ENCODE results near the gene APOO. TPM values are rescaled to one million over a fixed set of nuclear protein-coding genes. Genes with fewer than 3 reads are reported as not detected.
A peak's percentile ranks its signal among the peaks of the same experiment; 100 is the strongest.

APOO gene
- total RNA-seq, 1 donor from 2014 or later = 13.0 TPM

GRCh38 chrX:23936180-23936579, 28.4 kb upstream of the APOO start:
- no peak overlapping the region for H3K4me3 ChIP-seq (ENCODE audit: low read length in 3 of 3)
- no peak overlapping the region for H3K9ac ChIP-seq (ENCODE audit: low read depth in 1 of 3, low read length in 3 of 3)
- no peaks in the 10 kb centered on the region for H3K9me3 ChIP-seq (ENCODE audit: control insufficient read depth in 3 of 3, low read length in 3 of 3)
- no peaks in the 10 kb centered on the region for H3K36me3 ChIP-seq (ENCODE audit: control insufficient read depth in 3 of 3, insufficient read depth in 3 of 3, low read length in 3 of 3)
- no peaks in the 10 kb centered on the region for H3K27me3 ChIP-seq (ENCODE audit: control insufficient read depth in 3 of 3, insufficient read depth in 3 of 3, low read length in 3 of 3)
- no peaks in the 10 kb centered on the region for H3K4me1 ChIP-seq (ENCODE audit: control insufficient read depth in 3 of 3, insufficient read depth in 3 of 3, low read length in 3 of 3)
- H3K27ac ChIP-seq (ENCODE audit: low read depth, low read length) = no peak overlapping the region

DNA sequence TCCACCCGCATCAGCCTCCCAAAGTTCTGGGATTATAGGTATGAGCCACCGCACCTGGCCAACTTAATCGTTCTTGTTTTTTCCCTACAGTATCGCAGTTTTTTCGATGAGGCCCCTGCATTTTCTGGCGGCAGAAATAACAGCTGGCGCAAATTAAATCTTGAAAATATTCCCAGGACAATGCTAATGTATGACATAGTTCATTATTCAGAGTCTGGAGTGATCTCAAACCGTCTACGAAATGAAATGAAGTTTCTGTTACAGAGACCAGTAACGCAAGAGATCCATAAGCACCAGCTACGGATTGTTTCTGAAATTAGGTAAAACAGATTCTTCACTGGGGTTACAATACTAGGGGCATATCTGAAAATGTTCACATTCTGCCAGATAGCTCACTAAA, 27.4 kb upstream of the APOO start:
- Histone ChIP-seq H3K4me1 (ENCODE audit: control insufficient read depth in 3 of 3, insufficient read depth in 3 of 3, low read length in 3 of 3) (no peaks in the 10 kb centered on the region), H3K4me3 (ENCODE audit: low read length in 3 of 3) (no peak overlapping the region), H3K27ac (ENCODE audit: low read depth, low read length) (no peak overlapping the region), H3K27me3 (ENCODE audit: control insufficient read depth in 3 of 3, insufficient read depth in 3 of 3, low read length in 3 of 3) (no peaks in the 10 kb centered on the region), H3K9me3 (ENCODE audit: control insufficient read depth in 3 of 3, low read length in 3 of 3) (no peaks in the 10 kb centered on the region), H3K36me3 (ENCODE audit: control insufficient read depth in 3 of 3, insufficient read depth in 3 of 3, low read length in 3 of 3) (no peaks in the 10 kb centered on the region), H3K9ac (ENCODE audit: low read depth in 1 of 3, low read length in 3 of 3) (no peak overlapping the region)

DNA sequence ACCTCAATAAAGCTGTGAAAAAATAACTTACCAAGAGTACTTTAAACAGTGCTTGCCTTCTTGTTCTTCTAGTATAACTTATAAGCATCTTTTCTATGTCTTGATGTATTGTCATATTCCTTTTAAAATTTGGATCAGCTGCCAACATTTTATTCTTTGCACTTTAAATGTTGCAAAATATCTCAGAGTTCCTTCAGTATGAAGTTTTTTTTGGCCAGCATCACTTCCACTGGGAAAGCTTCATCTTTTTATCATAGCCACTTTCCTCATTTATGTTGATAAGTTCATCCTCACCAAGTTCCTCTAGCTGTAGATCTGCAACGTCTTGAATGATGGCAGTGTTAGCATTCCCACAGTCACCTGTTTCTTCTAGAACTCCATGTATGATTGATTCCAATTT, 24.3 kb upstream of the APOO start:
- Histone ChIP-seq H3K4me3 (ENCODE audit: low read length in 3 of 3) (no peak overlapping the region), H3K9ac (ENCODE audit: low read depth in 1 of 3, low read length in 3 of 3) (no peak overlapping the region), H3K4me1 (ENCODE audit: control insufficient read depth in 3 of 3, insufficient read depth in 3 of 3, low read length in 3 of 3) (no peaks in the 10 kb centered on the region), H3K36me3 (ENCODE audit: control insufficient read depth in 3 of 3, insufficient read depth in 3 of 3, low read length in 3 of 3) (no peaks in the 10 kb centered on the region), H3K27me3 (ENCODE audit: control insufficient read depth in 3 of 3, insufficient read depth in 3 of 3, low read length in 3 of 3) (no peaks in the 10 kb centered on the region), H3K9me3 (ENCODE audit: control insufficient read depth in 3 of 3, low read length in 3 of 3) (no peaks in the 10 kb centered on the region), H3K27ac (ENCODE audit: low read depth, low read length) (no peak overlapping the region)

DNA sequence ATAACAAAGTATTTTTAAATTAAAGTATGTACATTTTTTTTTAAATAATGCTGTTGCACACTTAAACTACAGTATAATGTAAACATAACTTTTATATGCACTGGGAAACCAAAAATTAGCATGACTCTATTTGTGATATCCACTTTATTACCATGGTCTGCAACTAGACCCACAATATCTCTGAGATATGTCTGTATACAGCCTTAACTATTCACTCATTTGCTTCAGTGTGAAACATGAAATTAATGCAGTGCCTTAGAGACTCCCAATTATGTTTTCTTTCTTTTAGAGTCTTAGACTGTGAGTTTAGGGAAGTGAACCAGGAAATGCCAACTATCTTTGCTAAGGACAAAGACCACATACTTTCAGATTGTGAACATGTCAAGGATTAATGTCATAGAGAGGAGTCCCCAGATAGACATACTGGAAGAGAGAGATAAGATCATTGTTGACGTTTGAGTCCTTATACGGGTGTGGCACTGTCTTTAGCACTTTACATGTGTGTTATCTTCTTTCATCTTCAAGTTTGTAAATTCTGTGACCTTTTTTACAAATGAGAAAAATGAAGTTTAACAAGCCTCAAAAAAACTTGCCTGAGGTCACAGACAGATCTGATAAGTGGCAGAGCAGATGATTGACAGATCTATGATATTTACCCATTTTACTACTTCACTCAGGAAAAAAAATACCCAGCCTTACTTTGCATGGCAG, 23.3 kb upstream of the APOO start:
- Histone ChIP-seq H3K9me3 (ENCODE audit: control insufficient read depth in 3 of 3, low read length in 3 of 3) (no peaks in the 10 kb centered on the region), H3K27ac (ENCODE audit: low read depth, low read length) (no peak overlapping the region), H3K36me3 (ENCODE audit: control insufficient read depth in 3 of 3, insufficient read depth in 3 of 3, low read length in 3 of 3) (no peaks in the 10 kb centered on the region), H3K9ac (ENCODE audit: low read depth in 1 of 3, low read length in 3 of 3) (no peak overlapping the region), H3K4me3 (ENCODE audit: low read length in 3 of 3) (no peak overlapping the region), H3K4me1 (ENCODE audit: control insufficient read depth in 3 of 3, insufficient read depth in 3 of 3, low read length in 3 of 3) (no peaks in the 10 kb centered on the region), H3K27me3 (ENCODE audit: control insufficient read depth in 3 of 3, insufficient read depth in 3 of 3, low read length in 3 of 3) (no peaks in the 10 kb centered on the region)

GRCh38 chrX:23926015-23926414, 18.3 kb upstream of the APOO start:
- no peak overlapping the region for H3K4me3 ChIP-seq (ENCODE audit: low read length in 3 of 3)
- H3K27me3 ChIP-seq (ENCODE audit: control insufficient read depth in 3 of 3, insufficient read depth in 3 of 3, low read length in 3 of 3) = no peaks in the 10 kb centered on the region
- no peaks in the 10 kb centered on the region for H3K36me3 ChIP-seq (ENCODE audit: control insufficient read depth in 3 of 3, insufficient read depth in 3 of 3, low read length in 3 of 3)
- H3K27ac ChIP-seq (ENCODE audit: low read depth, low read length) = no peak overlapping the region
- no peak overlapping the region for H3K9ac ChIP-seq (ENCODE audit: low read depth in 1 of 3, low read length in 3 of 3)
- H3K4me1 ChIP-seq (ENCODE audit: control insufficient read depth in 3 of 3, insufficient read depth in 3 of 3, low read length in 3 of 3) = no peaks in the 10 kb centered on the region
- H3K9me3 ChIP-seq (ENCODE audit: control insufficient read depth in 3 of 3, low read length in 3 of 3) = no peaks in the 10 kb centered on the region

GRCh38 chrX:23919706-23920320, 12.1 kb upstream of the APOO start:
- no peak overlapping the region for H3K4me3 ChIP-seq (ENCODE audit: low read length in 3 of 3)
- H3K36me3 ChIP-seq (ENCODE audit: control insufficient read depth in 3 of 3, insufficient read depth in 3 of 3, low read length in 3 of 3) = no peaks in the 10 kb centered on the region
- H3K27ac ChIP-seq (ENCODE audit: low read depth, low read length) = no peak overlapping the region
- no peaks in the 10 kb centered on the region for H3K27me3 ChIP-seq (ENCODE audit: control insufficient read depth in 3 of 3, insufficient read depth in 3 of 3, low read length in 3 of 3)
- H3K4me1 ChIP-seq (ENCODE audit: control insufficient read depth in 3 of 3, insufficient read depth in 3 of 3, low read length in 3 of 3) = no peaks in the 10 kb centered on the region
- H3K9ac ChIP-seq (ENCODE audit: low read depth in 1 of 3, low read length in 3 of 3) = no peak overlapping the region
- no peaks in the 10 kb centered on the region for H3K9me3 ChIP-seq (ENCODE audit: control insufficient read depth in 3 of 3, low read length in 3 of 3)

DNA sequence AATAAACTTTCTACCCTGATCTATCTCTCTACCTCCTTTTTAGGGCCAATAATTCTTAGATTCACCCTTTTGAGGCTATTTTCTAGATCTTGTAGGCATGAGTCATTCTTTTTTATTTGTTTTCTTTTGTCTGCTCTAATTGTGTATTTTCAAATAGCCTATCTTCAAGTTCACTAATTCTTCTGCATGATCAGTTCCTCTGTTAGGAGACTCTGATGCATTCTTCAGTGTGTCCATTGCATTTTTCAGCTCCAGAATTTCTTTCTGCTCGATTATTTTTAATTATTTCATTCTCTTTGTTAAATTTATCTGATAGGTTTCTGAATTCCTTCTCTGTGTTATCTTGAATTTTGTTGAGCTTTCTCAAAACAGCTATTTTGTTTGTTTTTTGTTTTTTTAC, 11.4 kb upstream of the APOO start:
- Histone ChIP-seq H3K4me1 (ENCODE audit: control insufficient read depth in 3 of 3, insufficient read depth in 3 of 3, low read length in 3 of 3) (no peaks in the 10 kb centered on the region), H3K36me3 (ENCODE audit: control insufficient read depth in 3 of 3, insufficient read depth in 3 of 3, low read length in 3 of 3) (no peaks in the 10 kb centered on the region), H3K4me3 (ENCODE audit: low read length in 3 of 3) (no peak overlapping the region), H3K9me3 (ENCODE audit: control insufficient read depth in 3 of 3, low read length in 3 of 3) (no peaks in the 10 kb centered on the region), H3K27me3 (ENCODE audit: control insufficient read depth in 3 of 3, insufficient read depth in 3 of 3, low read length in 3 of 3) (no peaks in the 10 kb centered on the region), H3K27ac (ENCODE audit: low read depth, low read length) (no peak overlapping the region), H3K9ac (ENCODE audit: low read depth in 1 of 3, low read length in 3 of 3) (no peak overlapping the region)

- Histone ChIP-seq H3K4me1 (ENCODE audit: control insufficient read depth in 3 of 3, insufficient read depth in 3 of 3, low read length in 3 of 3) (peaks cover 0 to 9% (median 4%) of the 10 kb centered on the region in 3 donors), H3K4me3 (ENCODE audit: low read length in 3 of 3) (no peak overlapping the region), H3K36me3 (ENCODE audit: control insufficient read depth in 3 of 3, insufficient read depth in 3 of 3, low read length in 3 of 3) (no peaks in the 10 kb centered on the region), H3K9ac (ENCODE audit: low read depth in 1 of 3, low read length in 3 of 3) (no peak overlapping the region), H3K27me3 (ENCODE audit: control insufficient read depth in 3 of 3, insufficient read depth in 3 of 3, low read length in 3 of 3) (no peaks in the 10 kb centered on the region), H3K27ac (ENCODE audit: low read depth, low read length) (no peak overlapping the region), H3K9me3 (ENCODE audit: control insufficient read depth in 3 of 3, low read length in 3 of 3) (no peaks in the 10 kb centered on the region)
Measured at GRCh38 chrX:23911126-23911835, 3.5 kb upstream of the APOO start.

- H3K36me3 ChIP-seq (ENCODE audit: control insufficient read depth in 3 of 3, insufficient read depth in 3 of 3, low read length in 3 of 3) = no peaks in the 10 kb centered on the region
- no peaks in the 10 kb centered on the region for H3K9me3 ChIP-seq (ENCODE audit: control insufficient read depth in 3 of 3, low read length in 3 of 3)
- H3K4me3 ChIP-seq (ENCODE audit: low read length in 3 of 3) = peak overlapping the region; percentile 19 to 67 (median 61)
- peak overlapping the region; percentile 86 for H3K27ac ChIP-seq (ENCODE audit: low read depth, low read length)
- H3K9ac ChIP-seq (ENCODE audit: low read depth in 1 of 3, low read length in 3 of 3) = peak overlapping the region; percentile 68 to 76 (median 69)
- no peaks in the 10 kb centered on the region for H3K27me3 ChIP-seq (ENCODE audit: control insufficient read depth in 3 of 3, insufficient read depth in 3 of 3, low read length in 3 of 3)
- peaks cover 0 to 13% (median 4%) of the 10 kb centered on the region in 3 donors for H3K4me1 ChIP-seq (ENCODE audit: control insufficient read depth in 3 of 3, insufficient read depth in 3 of 3, low read length in 3 of 3)
Measured at GRCh38 chrX:23908219-23909004, 674 bp upstream of the APOO start.
